ENCODE data around the gene MLPH. TPM values are rescaled to one million over a fixed set of nuclear protein-coding genes. Genes with fewer than 3 reads are reported as not detected.
A peak's percentile ranks its signal among the peaks of the same experiment; 100 is the strongest.

Gene MLPH
- total and polyA plus RNA-seq, 2 of the 13 experiments (the other 11 are each of a cell fraction or from before 2014, with no cell fraction given) = 0.12 TPM; not detected in 1

GRCh38 chr2:237474931-237475703 lies 11.9 kb upstream of the MLPH start (continued):
- TF ChIP-seq PRDM15 (CRISPR knock-in tag; IDR thresholded peaks at IDR 0.05) (peak; percentile 49; the same call in 1 of the 2 replicates), ZZZ3 (CRISPR knock-in tag; IDR thresholded peaks at IDR 0.05; ENCODE audit: borderline replicate concordance) (peak; percentile 49; the same call in 1 of the 2 replicates), MYPOP (CRISPR knock-in tag; IDR thresholded peaks at IDR 0.05) (0 out of 2 replicates have a peak, but pooled peaks have one; percentile 25), ZNF18 (CRISPR knock-in tag; IDR thresholded peaks at IDR 0.05; ENCODE audit: insufficient replicate concordance) (no peak), ZNF644 (CRISPR knock-in tag; IDR thresholded peaks at IDR 0.05; ENCODE audit: low read depth) (0 out of 2 replicates have a peak, but pooled peaks have one; percentile 37), SMAD9 (CRISPR knock-in tag; IDR thresholded peaks at IDR 0.05) (0 out of 2 replicates have a peak, but pooled peaks have one; percentile 45), POLR2G (IDR thresholded peaks at IDR 0.05; ENCODE audit: low read depth, low read length) (peak; percentile 82), ZNF543 (CRISPR knock-in tag; IDR thresholded peaks at IDR 0.05) (0 out of 2 replicates have a peak, but pooled peaks have one; percentile 56), POGK (CRISPR knock-in tag; conservative IDR thresholded peaks at IDR 0.05) (peak; percentile 59), KLF11 (CRISPR knock-in tag; IDR thresholded peaks at IDR 0.05) (no peak), HMGXB4 (CRISPR knock-in tag; IDR thresholded peaks at IDR 0.05; ENCODE audit: borderline replicate concordance in 1 of 2, low read depth in 1 of 2) (peak; percentile 91 to 98), KAT8 (CRISPR knock-in tag; IDR thresholded peaks at IDR 0.05) (peak; percentile 80; the same call in 1 of the 2 replicates), ELF3 (CRISPR knock-in tag; IDR thresholded peaks at IDR 0.05) (peak; percentile 45; the same call in 1 of the 2 replicates), ZNF556 (CRISPR knock-in tag; IDR thresholded peaks at IDR 0.05; ENCODE audit: borderline replicate concordance) (peak; percentile 93), SAFB2 (CRISPR knock-in tag; IDR thresholded peaks at IDR 0.05; ENCODE audit: borderline replicate concordance, low read depth) (peak; percentile 94), ZNF563 (CRISPR knock-in tag; IDR thresholded peaks at IDR 0.05) (peak; percentile 81), NR2F6 (IDR thresholded peaks at IDR 0.05) (no peak), NR2F6 (CRISPR knock-in tag; IDR thresholded peaks at IDR 0.05) (peak; percentile 77), ZBTB21 (CRISPR knock-in tag; IDR thresholded peaks at IDR 0.05) (peak; percentile 40; the same call in 1 of the 2 replicates)
